ENCODE results near the gene SSX5.
"Not testable (repeated sequence)": the region's sequence is repeated elsewhere in the genome, so short reads cannot be mapped to it uniquely, and the experiment has no call there.

GRCh38 chrX:48224196-48224595 is 27.6 kb upstream of the SSX5 start:
- not testable (repeated sequence) for TF ChIP-seq RELB (IDR thresholded peaks at IDR 0.05; ENCODE audit: low read depth); REST (IDR thresholded peaks at IDR 0.05; ENCODE audit: low read depth, low read length); POLR2AphosphoS5 (IDR thresholded peaks at IDR 0.05; ENCODE audit: low read length)

All from GM12878 (cell line).